Right forelimb (tissue), 1 donor: ENCODE measurements around the gene TP53BP2.

Experiments used
- DNase-seq: peaks from one replicate; pipeline ENCODE4 v3.0.0-alpha.2; 2018

TP53BP2 gene

DNA sequence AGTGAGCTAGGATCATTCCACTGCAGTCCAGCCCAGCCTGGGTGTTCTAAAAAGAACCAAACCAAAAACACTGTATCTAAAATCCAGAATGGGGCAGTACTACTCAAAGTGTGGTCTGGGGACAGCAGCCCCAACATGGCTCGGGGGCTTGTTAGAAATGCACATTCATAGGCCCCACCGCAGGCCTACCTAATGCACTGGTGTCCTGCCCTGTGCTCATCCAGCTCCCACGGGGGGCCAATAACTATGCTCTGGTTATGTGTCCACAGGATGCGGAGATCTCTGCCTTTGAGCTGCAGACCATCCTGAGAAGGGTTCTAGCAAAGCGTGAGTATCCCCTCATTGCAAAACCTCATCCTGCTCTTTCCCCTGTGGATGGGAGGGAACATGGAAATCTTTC lies 81.9 kb downstream of the TP53BP2 start:
- no peak for DNase-seq

DNA sequence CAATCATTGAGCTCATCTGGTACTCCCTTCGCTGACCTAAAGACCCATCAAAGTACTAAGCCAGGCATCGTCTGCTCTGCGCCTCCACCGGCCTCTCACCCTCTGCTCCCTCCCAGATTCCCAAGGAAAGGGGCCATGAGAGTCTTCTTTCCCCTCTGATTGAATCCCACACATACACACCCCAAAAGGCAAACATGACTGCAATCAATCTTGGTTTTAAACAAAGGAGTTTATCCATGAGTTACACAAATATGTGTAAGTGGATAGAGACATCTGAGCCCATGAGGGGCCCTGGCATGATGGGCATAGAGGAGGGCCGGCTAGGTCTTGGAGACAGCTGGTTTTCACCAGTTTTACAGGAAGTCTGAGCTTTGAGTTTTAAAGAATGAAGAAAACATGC lies 82.5 kb downstream of the TP53BP2 start:
- no peak for DNase-seq

GRCh38 chr1:223761411-223761810 lies 84.3 kb downstream of the TP53BP2 start:
- no peak for DNase-seq

DNA sequence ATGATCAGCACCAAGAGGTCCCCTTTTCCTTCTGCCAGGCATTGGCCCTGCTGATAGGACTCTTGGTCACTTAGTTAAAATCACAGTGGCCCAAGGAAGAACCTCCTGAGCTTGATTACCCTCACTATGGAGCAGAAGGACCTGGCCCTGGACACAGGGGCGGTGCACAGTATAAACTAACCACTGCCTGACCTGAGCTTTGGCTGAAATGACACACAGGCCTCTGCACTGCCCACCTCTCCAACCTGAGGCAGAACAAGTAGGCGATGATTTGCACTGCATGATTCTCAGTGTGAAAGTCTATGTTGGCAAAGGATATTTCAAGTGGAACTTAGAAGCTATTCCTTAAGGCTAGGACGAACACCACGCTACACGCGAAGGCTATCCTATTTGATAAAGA lies 84.9 kb downstream of the TP53BP2 start:
- no peak for DNase-seq

DNA sequence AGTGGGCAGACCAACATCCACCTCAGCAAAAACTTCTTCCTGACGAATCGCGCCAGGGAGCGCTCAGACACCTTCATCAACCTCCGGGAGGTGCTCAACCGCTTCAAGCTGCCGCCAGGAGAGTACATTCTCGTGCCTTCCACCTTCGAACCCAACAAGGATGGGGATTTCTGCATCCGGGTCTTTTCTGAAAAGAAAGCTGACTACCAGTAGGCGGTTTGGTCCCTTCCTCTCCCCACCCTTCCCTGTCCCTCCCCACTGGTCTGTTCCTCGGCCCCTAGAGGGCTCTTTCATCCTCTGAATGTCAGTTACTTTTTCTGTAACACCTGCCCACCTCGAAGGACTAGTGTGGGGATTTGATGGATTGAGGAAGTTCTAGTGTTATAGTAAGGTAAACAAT lies 86.5 kb downstream of the TP53BP2 start:
- no peak for DNase-seq

GRCh38 chr1:223758734-223759133 lies 87.0 kb downstream of the TP53BP2 start:
- DNase-seq: no peak

DNA sequence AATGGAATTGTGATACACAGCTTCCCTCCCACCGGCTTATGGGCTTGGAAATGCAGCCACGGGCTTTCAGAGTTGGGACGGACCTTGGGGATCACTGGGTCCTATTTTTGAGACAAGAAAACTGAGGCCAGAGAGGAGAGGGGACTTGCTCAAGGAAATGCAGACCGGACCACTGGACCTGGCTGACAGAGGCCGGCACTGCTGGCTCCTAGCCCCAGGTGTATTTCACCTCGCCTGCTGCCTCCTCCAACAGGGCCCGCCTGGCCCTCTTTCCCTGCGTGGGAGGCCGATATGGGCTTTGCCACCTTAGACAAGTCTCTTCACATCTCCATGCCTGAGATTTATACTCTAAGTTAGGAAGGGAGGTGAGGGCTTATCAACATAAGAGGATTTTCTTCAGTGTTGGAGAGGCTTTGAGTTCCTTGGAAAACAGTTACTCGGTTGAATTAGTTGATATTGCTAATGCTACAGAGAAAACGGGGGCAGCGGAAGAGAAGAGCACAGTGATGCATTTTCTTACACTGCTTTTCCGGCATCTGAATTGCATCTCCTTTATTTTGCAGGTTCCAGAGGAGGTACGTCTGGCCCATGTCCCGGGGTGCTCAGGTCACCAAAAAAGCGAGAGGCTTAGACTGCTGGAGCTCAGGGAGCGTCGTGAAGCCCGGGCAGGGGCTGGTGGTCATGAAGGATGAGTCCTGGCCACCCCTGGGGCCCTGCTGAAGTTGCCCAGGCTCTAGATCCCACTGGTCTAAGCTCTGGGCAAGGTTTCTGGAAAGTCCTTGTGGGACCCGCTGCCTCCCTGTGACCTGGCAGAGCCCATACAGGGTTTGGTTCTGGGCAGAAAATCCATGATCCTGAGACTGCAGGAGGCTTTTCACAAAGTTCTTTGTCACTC lies 88.7 kb downstream of the TP53BP2 start:
- no peak for DNase-seq

GRCh38 chr1:223755992-223756775 lies 89.6 kb downstream of the TP53BP2 start:
- DNase-seq: no peak

DNA sequence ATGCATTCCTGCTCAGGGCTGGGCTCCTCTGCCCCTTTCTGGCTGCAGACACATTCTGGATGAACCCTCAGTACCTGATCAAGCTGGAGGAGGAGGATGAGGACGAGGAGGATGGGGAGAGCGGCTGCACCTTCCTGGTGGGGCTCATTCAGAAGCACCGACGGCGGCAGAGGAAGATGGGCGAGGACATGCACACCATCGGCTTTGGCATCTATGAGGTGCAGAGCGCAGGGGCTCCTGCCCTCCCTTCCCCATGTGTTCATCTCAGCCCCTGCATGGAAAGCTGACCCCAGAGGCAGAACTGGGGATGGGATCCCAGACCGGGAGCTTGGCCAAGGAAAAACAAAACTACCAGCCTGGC lies 90.3 kb downstream of the TP53BP2 start:
- no peak for DNase-seq

DNA sequence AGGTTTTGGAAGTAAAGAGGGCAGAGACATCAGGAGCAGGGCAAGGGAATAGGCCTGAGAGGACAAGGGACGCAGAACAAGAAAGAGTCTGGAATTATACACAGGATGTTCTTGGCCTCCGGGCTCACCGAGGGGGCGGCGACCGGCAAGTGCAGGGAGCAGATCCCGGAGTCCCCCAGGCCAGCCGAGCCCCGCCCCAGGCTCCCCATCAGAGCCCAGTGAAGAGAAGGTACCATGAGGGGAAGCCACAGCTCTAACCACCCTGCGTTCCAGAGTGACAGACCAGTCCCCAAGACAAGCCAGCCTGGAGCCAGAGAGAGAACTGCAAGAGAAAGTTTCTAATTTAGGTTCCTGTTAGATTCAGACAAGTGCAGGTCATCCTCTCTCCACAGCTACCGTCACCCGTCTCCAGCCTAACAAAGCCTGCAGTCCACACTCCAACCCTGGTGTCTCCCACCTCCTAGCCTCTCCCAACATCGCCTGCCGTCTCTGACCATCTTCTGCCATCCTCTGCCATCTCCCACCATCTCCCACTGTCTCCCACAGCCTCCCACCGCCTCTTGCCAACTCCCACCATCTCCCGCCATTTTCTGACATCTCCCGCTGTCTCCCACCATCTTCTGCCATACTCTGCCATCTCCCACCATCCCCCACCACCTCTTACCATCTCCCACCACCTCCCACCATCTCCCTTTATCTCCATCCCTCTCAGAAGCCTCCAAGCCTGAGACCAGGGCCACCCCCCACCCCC lies 90.9 kb downstream of the TP53BP2 start:
- DNase-seq: no peak

- DNase-seq: no peak
Measured at GRCh38 chr1:223752721-223753515, 92.8 kb downstream of the TP53BP2 start.

GRCh38 chr1:223751696-223752095 lies 94.1 kb downstream of the TP53BP2 start:
- no peak for DNase-seq

GRCh38 chr1:223750730-223751570 lies 94.8 kb downstream of the TP53BP2 start:
- no peak for DNase-seq

DNA sequence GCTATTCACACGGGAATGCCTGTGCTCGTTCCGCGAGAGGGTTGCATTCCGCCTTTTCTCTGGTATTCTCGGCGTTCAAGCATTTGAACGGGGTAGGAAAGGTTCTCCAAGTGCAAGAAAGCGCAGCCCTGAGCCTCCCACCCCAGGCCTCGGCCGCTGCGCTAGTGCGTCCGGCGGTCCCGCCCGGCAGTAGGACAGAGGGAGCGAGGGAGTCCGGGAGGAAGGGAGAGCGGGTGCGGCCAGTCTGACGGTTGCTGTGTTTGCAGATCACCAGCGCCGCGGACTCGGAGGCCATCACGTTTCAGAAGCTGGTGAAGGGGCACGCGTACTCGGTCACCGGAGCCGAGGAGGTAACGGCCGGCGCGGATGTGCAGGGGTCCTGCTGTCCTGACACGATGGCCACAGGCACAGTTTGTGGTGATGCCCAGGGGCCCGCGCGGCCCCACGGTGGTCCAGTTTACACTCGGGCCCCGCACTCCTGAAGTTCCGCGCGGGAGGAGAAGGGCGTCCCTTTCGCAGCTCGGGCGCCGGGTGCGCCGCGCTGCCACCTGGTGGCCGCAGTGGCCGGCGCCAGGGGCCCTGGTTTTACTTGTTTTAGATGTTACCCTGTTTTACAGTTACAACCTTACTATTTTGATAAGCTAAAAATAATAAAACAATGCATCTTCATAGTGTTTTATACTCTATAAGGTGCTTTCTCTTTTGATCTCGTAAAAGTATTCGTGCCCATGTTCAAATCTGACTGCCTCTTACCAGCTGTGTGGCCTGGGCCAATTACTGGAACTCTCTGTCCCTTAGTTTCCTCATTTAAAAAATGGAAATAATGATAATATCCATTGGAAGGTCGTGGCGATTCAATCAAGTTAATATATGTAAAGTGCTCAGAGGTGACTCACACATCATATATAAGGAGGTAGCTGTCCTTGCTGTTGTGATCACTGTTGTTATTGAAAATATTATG lies 96.7 kb downstream of the TP53BP2 start:
- DNase-seq: peak; percentile 83

DNA sequence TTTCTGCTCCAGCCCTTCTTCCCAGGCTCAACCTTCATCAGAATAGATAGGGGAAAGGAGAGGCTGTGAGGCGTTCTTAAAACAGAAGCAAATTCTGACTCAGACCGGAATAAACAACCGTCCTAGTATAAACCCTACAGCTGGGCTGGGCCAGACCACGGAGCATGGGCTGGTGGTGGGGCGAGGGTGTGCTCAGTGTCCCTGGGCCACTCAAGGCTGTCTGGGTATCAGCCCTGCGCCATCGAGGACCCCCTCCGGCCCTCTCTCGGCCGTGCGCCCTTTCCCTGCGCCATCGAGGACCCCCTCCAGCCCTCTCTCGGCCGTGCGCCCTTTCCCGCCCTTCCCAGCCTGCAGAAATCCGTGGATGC lies 97.4 kb downstream of the TP53BP2 start:
- no peak for DNase-seq

DNA sequence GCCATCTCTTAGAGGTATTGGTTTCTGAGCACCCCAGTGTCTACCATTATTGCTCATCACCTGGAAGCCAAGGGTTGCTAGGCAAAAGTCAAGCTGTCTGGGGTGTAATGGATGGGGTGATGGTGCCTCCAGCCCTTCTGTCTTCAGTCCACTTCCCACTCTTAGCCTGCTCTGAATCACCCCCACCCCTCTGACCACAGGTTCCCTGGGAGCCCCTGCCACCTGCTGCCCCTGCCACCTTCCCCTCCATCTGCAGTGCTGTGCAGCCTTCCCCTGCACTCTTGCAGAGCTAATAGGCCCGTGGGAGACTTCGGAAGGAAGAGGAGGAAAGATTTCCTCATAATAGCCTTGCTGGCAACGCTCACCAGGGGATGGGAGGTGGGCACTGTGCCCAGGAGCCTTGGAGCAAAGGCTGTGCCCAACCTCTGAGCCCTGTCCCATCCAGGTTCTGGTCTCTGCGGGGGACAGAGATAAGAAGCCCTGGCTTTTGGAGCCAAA lies 97.9 kb downstream of the TP53BP2 start:
- no peak for DNase-seq

GRCh38 chr1:223745731-223746130 lies 100.0 kb downstream of the TP53BP2 start:
- no peak for DNase-seq

- no peak for DNase-seq
Measured at GRCh38 chr1:223742856-223743517, 102.8 kb downstream of the TP53BP2 start.

GRCh38 chr1:223741861-223742260 lies 103.9 kb downstream of the TP53BP2 start:
- no peak for DNase-seq
